Karpas-422 (cell line): ENCODE measurements around the gene LAMA3. TPM values are rescaled to one million over a fixed set of nuclear protein-coding genes. Genes with fewer than 3 reads are reported as not detected.
"Not testable (repeated sequence)": the region's sequence is repeated elsewhere in the genome, so short reads cannot be mapped to it uniquely, and the experiment has no call there.

Experiments
- DNase-seq: peaks from one replicate; pipeline ENCODE4 v3.0.0-alpha.2; 2015
- H2AFZ ChIP-seq: fragments of 200-600 bp; sonication (generic); 2 replicates; pipeline ENCODE4 v1.6.1; 2014; ENCODE audit warnings: antibody characterized with exemption, low read length, mixed read lengths
- H3K27ac ChIP-seq: fragments of 200-600 bp; sonication (generic); 2 replicates; pipeline ENCODE4 v1.5.1; 2014; ENCODE audit warnings: mild to moderate bottlenecking, low read length, moderate library complexity
- H3K27me3 ChIP-seq: fragments of 200-600 bp; sonication (generic); 2 replicates; pipeline ENCODE4 v1.6.1; 2014; ENCODE audit warnings: low read length, mixed read lengths
- H3K36me3 ChIP-seq: fragments of 200-600 bp; sonication (generic); 2 replicates; pipeline ENCODE4 v1.6.1; 2014; ENCODE audit warnings: low read length, mixed read lengths; ENCODE audit not compliant: insufficient read depth
- H3K4me1 ChIP-seq: fragments of 200-600 bp; sonication (generic); 2 replicates; pipeline ENCODE4 v1.6.1; 2014; ENCODE audit warnings: mild to moderate bottlenecking, low read length, mixed read lengths
- H3K4me2 ChIP-seq: fragments of 200-600 bp; sonication (generic); 2 replicates; pipeline ENCODE4 v1.6.1; 2014; ENCODE audit warnings: low read length, low read depth, mild to moderate bottlenecking; ENCODE audit not compliant: poor library complexity, severe bottlenecking
- H3K4me3 ChIP-seq: fragments of 200-600 bp; sonication (generic); 2 replicates; pipeline ENCODE4 v1.5.1; 2014; ENCODE audit warnings: mild to moderate bottlenecking, antibody characterized with exemption, low read length, mixed read lengths
- H3K79me2 ChIP-seq: fragments of 200-600 bp; sonication (generic); 2 replicates; pipeline ENCODE4 v1.6.1; 2014; ENCODE audit warnings: mild to moderate bottlenecking, low read length, mixed read lengths
- H3K9ac ChIP-seq: fragments of 200-600 bp; sonication (generic); 2 replicates; pipeline ENCODE4 v1.6.0; 2014; ENCODE audit warnings: low read length
- H3K9me2 ChIP-seq: fragments of 200-600 bp; sonication (generic), shearing (Covaris generic); replicated peaks from 2 replicates; pipeline ENCODE4 v1.6.0; 2014; ENCODE audit warnings: mild to moderate bottlenecking, low read length, moderate library complexity; ENCODE audit not compliant: insufficient read depth
- H3K9me3 ChIP-seq: fragments of 300-700, 200-600 bp; sonication (generic); 2 replicates; pipeline ENCODE4 v1.6.1; 2014; ENCODE audit warnings: low read length, mixed read lengths
- H4K20me1 ChIP-seq: fragments of 200-600 bp; sonication (generic); 2 replicates; pipeline ENCODE4 v1.6.1; 2014; ENCODE audit warnings: mild to moderate bottlenecking, antibody characterized with exemption, low read length, low read depth; ENCODE audit not compliant: insufficient read depth
- total RNA-seq: library from RNA; depleted of rRNA; stranded (reverse); fragments of >200 nt; shearing (Covaris generic); gene quantifications from 2 replicates; pipeline ENCODE4 v1.2.3, GENCODE V29; 2014; ENCODE audit warnings: low replicate concordance

LAMA3 gene
- total RNA-seq, 1 experiment from 2014 or later: not detected

- no peaks in the 10 kb centered on the region for H3K36me3 ChIP-seq
- H3K9ac ChIP-seq: no peak overlapping the region
- H2AFZ ChIP-seq: no peak overlapping the region
- no peaks in the 10 kb centered on the region for H3K9me2 ChIP-seq
- no peak overlapping the region for H3K27ac ChIP-seq
- no peaks in the 10 kb centered on the region for H3K4me1 ChIP-seq
- no peaks in the 10 kb centered on the region for H4K20me1 ChIP-seq
- H3K79me2 ChIP-seq: no peaks in the 10 kb centered on the region
- no peak overlapping the region for H3K4me2 ChIP-seq
- H3K4me3 ChIP-seq: no peak overlapping the region
- H3K27me3 ChIP-seq: no peaks in the 10 kb centered on the region
- DNase-seq: no peak
- no peaks in the 10 kb centered on the region for H3K9me3 ChIP-seq
Observed at GRCh38 chr18:23714576-23714975, 25.3 kb downstream of the LAMA3 start.

- H3K27ac ChIP-seq, H3K9ac ChIP-seq, H3K36me3 ChIP-seq, H2AFZ ChIP-seq, H3K4me3 ChIP-seq, H3K4me2 ChIP-seq, H3K9me2 ChIP-seq, H3K9me3 ChIP-seq, H4K20me1 ChIP-seq, H3K27me3 ChIP-seq, H3K4me1 ChIP-seq, DNase-seq, H3K79me2 ChIP-seq: not testable (repeated sequence)
Observed at GRCh38 chr18:23716079-23716478, 26.8 kb downstream of the LAMA3 start.

- Histone ChIP-seq H3K9me2 (no peaks in the 10 kb centered on the region), H3K27me3 (no peaks in the 10 kb centered on the region), H3K36me3 (no peaks in the 10 kb centered on the region), H3K79me2 (no peaks in the 10 kb centered on the region), H3K4me2 (no peak overlapping the region), H3K4me1 (no peaks in the 10 kb centered on the region), H3K9me3 (no peaks in the 10 kb centered on the region), H3K27ac (no peak overlapping the region), H2AFZ (no peak overlapping the region), H3K4me3 (no peak overlapping the region), H4K20me1 (no peaks in the 10 kb centered on the region), H3K9ac (no peak overlapping the region)
- no peak for DNase-seq
Observed at GRCh38 chr18:23716516-23716915, 27.3 kb downstream of the LAMA3 start.

GRCh38 chr18:23716966-23717365, 27.7 kb downstream of the LAMA3 start:
- Histone ChIP-seq H3K9ac (no peak overlapping the region), H2AFZ (no peak overlapping the region), H3K4me2 (no peak overlapping the region), H3K9me3 (no peaks in the 10 kb centered on the region), H3K27me3 (no peaks in the 10 kb centered on the region), H3K4me1 (no peaks in the 10 kb centered on the region), H3K9me2 (no peaks in the 10 kb centered on the region), H3K79me2 (no peaks in the 10 kb centered on the region), H3K4me3 (no peak overlapping the region), H3K36me3 (no peaks in the 10 kb centered on the region), H3K27ac (no peak overlapping the region), H4K20me1 (no peaks in the 10 kb centered on the region)
- no peak for DNase-seq

GRCh38 chr18:23718243-23718720, 29.0 kb downstream of the LAMA3 start:
- no peaks in the 10 kb centered on the region for H3K9me2 ChIP-seq
- no peak overlapping the region for H3K27ac ChIP-seq
- no peak overlapping the region for H3K9ac ChIP-seq
- no peaks in the 10 kb centered on the region for H4K20me1 ChIP-seq
- H2AFZ ChIP-seq: no peak overlapping the region
- H3K79me2 ChIP-seq: no peaks in the 10 kb centered on the region
- H3K27me3 ChIP-seq: no peaks in the 10 kb centered on the region
- no peaks in the 10 kb centered on the region for H3K36me3 ChIP-seq
- H3K4me3 ChIP-seq: no peak overlapping the region
- no peaks in the 10 kb centered on the region for H3K4me1 ChIP-seq
- no peak overlapping the region for H3K4me2 ChIP-seq
- DNase-seq: no peak
- no peaks in the 10 kb centered on the region for H3K9me3 ChIP-seq

- no peak overlapping the region for H3K27ac ChIP-seq
- no peaks in the 10 kb centered on the region for H3K79me2 ChIP-seq
- no peaks in the 10 kb centered on the region for H3K9me3 ChIP-seq
- H3K4me2 ChIP-seq: no peak overlapping the region
- H3K27me3 ChIP-seq: no peaks in the 10 kb centered on the region
- no peaks in the 10 kb centered on the region for H4K20me1 ChIP-seq
- H3K4me3 ChIP-seq: no peak overlapping the region
- no peak overlapping the region for H3K9ac ChIP-seq
- no peaks in the 10 kb centered on the region for H3K9me2 ChIP-seq
- no peaks in the 10 kb centered on the region for H3K36me3 ChIP-seq
- DNase-seq: no peak
- H2AFZ ChIP-seq: no peak overlapping the region
- no peaks in the 10 kb centered on the region for H3K4me1 ChIP-seq
Observed at GRCh38 chr18:23718731-23719130, 29.5 kb downstream of the LAMA3 start.

GRCh38 chr18:23719634-23720201, 30.5 kb downstream of the LAMA3 start:
- no peak overlapping the region for H3K4me2 ChIP-seq

GRCh38 chr18:23721696-23722480, 32.6 kb downstream of the LAMA3 start:
- Histone ChIP-seq H3K36me3 (no peaks in the 10 kb centered on the region), H3K27me3 (no peaks in the 10 kb centered on the region)
- no peak for DNase-seq

More at GRCh38 chr18:23719634-23720201, 30.5 kb downstream of the LAMA3 start:
- H4K20me1 ChIP-seq: no peaks in the 10 kb centered on the region
- H3K79me2 ChIP-seq: no peaks in the 10 kb centered on the region
- no peaks in the 10 kb centered on the region for H3K27me3 ChIP-seq
- no peak overlapping the region for H3K27ac ChIP-seq
- no peaks in the 10 kb centered on the region for H3K4me1 ChIP-seq
- H3K9me2 ChIP-seq: no peaks in the 10 kb centered on the region
- no peak for DNase-seq
- no peak overlapping the region for H3K9ac ChIP-seq
- no peaks in the 10 kb centered on the region for H3K36me3 ChIP-seq
- no peak overlapping the region for H3K4me3 ChIP-seq
- H3K9me3 ChIP-seq: no peaks in the 10 kb centered on the region
- H2AFZ ChIP-seq: no peak overlapping the region

More at GRCh38 chr18:23721696-23722480, 32.6 kb downstream of the LAMA3 start:
- Histone ChIP-seq H3K9ac (no peak overlapping the region), H3K4me2 (no peak overlapping the region), H3K4me3 (no peak overlapping the region), H3K9me3 (no peaks in the 10 kb centered on the region), H4K20me1 (no peaks in the 10 kb centered on the region), H2AFZ (no peak overlapping the region), H3K79me2 (no peaks in the 10 kb centered on the region), H3K9me2 (no peaks in the 10 kb centered on the region), H3K4me1 (no peaks in the 10 kb centered on the region), H3K27ac (no peak overlapping the region)
